NCI-H748 treated with DMSO at 0.1 percent for 48 hours (cell line): ENCODE results near the gene UGT2B15.
"Not testable (repeated sequence)": the region's sequence is repeated elsewhere in the genome, so short reads cannot be mapped to it uniquely, and the experiment has no call there.

Experiments used
- DNase-seq: peaks from one replicate; lab custom pipeline; 2025; lab: John Stamatoyannopoulos, UW

Gene UGT2B15

GRCh38 chr4:68670479-68670939 lies at the start of gene UGT2B15:
Gene UGT2B15 (minus strand): TSS chr4:68670652. CDS start chr4:68670618, 34 bp downstream.
- not testable (repeated sequence) for DNase-seq

- no peak for DNase-seq
These were observed 48.6 kb upstream of the UGT2B15 start for GRCh38 chr4:68719075-68719473.

GRCh38 chr4:68718447-68719074 lies 48.1 kb upstream of the UGT2B15 start:
- DNase-seq = no peak

- no peak for DNase-seq
These were observed 47.5 kb upstream of the UGT2B15 start for GRCh38 chr4:68717999-68718398.

- no peak for DNase-seq
These were observed 43.9 kb upstream of the UGT2B15 start for GRCh38 chr4:68714400-68714799.

- DNase-seq = no peak
These were observed 41.8 kb upstream of the UGT2B15 start for GRCh38 chr4:68712207-68712606.

GRCh38 chr4:68708566-68708965 lies 38.1 kb upstream of the UGT2B15 start:
- no peak for DNase-seq

GRCh38 chr4:68703168-68703567 lies 32.7 kb upstream of the UGT2B15 start:
- not testable (repeated sequence) for DNase-seq

- no peak for DNase-seq
These were observed 29.7 kb upstream of the UGT2B15 start for GRCh38 chr4:68700152-68700551.

- no peak for DNase-seq
These were observed 23.0 kb upstream of the UGT2B15 start for GRCh38 chr4:68693325-68694075.

GRCh38 chr4:68691186-68691585 lies 20.7 kb upstream of the UGT2B15 start:
- DNase-seq = no peak

GRCh38 chr4:68683034-68683433 lies 12.6 kb upstream of the UGT2B15 start:
- no peak for DNase-seq

GRCh38 chr4:68681298-68681697 lies 10.8 kb upstream of the UGT2B15 start:
- DNase-seq = not testable (repeated sequence)

- no peak for DNase-seq
These were observed 2.7 kb upstream of the UGT2B15 start for GRCh38 chr4:68673143-68673542.

- DNase-seq = not testable (repeated sequence)
These were observed 765 bp upstream of the UGT2B15 start for GRCh38 chr4:68671217-68671616.

- DNase-seq = not testable (repeated sequence)
These were observed 1.8 kb downstream of the UGT2B15 start for GRCh38 chr4:68668537-68669163.

GRCh38 chr4:68667551-68667950 lies 2.9 kb downstream of the UGT2B15 start:
- DNase-seq = not testable (repeated sequence)

- not testable (repeated sequence) for DNase-seq
These were observed 5.7 kb downstream of the UGT2B15 start for GRCh38 chr4:68664721-68665120.

GRCh38 chr4:68662836-68663574 lies 7.4 kb downstream of the UGT2B15 start:
- not testable (repeated sequence) for DNase-seq

GRCh38 chr4:68658672-68659071 lies 11.8 kb downstream of the UGT2B15 start:
- DNase-seq = no peak

- not testable (repeated sequence) for DNase-seq
These were observed 13.3 kb downstream of the UGT2B15 start for GRCh38 chr4:68657022-68657594.
